Trophoblast cell (in vitro differentiated cells and primary cell): ENCODE results near the gene PPP2R2C.

Experiments
- DNase-seq, 2 donors: peaks; one replicate each; pipeline ENCODE4 v3.0.0-alpha.2; 2016
- H2AFZ ChIP-seq: 2 replicates; pipeline ENCODE4 v1.6.1; 2013; ENCODE audit warnings: low read length, moderate library complexity, mild to moderate bottlenecking; ENCODE audit not compliant: insufficient read depth, poor library complexity
- H2AK5ac ChIP-seq: 2 replicates; pipeline ENCODE4 v1.6.1; 2013; ENCODE audit warnings: mild to moderate bottlenecking, low read length
- H2BK120ac ChIP-seq: 2 replicates; pipeline ENCODE4 v1.6.1; 2013; ENCODE audit warnings: low read length, mild to moderate bottlenecking, moderate library complexity; ENCODE audit not compliant: insufficient read depth, poor library complexity
- H2BK12ac ChIP-seq: 2 replicates; pipeline ENCODE4 v1.6.1; 2013; ENCODE audit warnings: mild to moderate bottlenecking, low read length, moderate library complexity
- H2BK5ac ChIP-seq: 2 replicates; pipeline ENCODE4 v1.6.1; 2013; ENCODE audit warnings: low read length, low read depth, moderate library complexity, mild to moderate bottlenecking; ENCODE audit not compliant: poor library complexity
- H3K14ac ChIP-seq: 2 replicates; pipeline ENCODE4 v1.6.1; 2013; ENCODE audit warnings: mild to moderate bottlenecking, low read length
- H3K18ac ChIP-seq: 2 replicates; pipeline ENCODE4 v1.6.1; 2013; ENCODE audit warnings: mild to moderate bottlenecking, low read length
- H3K23ac ChIP-seq: 2 replicates; pipeline ENCODE4 v1.6.1; 2013; ENCODE audit warnings: low read length
- H3K27ac ChIP-seq: 2 replicates; pipeline ENCODE4 v1.5.1; 2013; ENCODE audit warnings: low read depth, mild to moderate bottlenecking, inconsistent platforms, low read length, moderate library complexity
- H3K27me3 ChIP-seq: 2 replicates; pipeline ENCODE4 v1.6.1; 2013; ENCODE audit warnings: inconsistent platforms, mild to moderate bottlenecking, low read length, moderate library complexity; ENCODE audit not compliant: insufficient read depth
- H3K36me3 ChIP-seq, 2 experiments: 1 replicate in 1 of 2; 2 replicates in 1 of 2; pipeline ENCODE4 v1.6.1; 2013; ENCODE audit warnings: low read length in 2 of 2, mild to moderate bottlenecking in 2 of 2, moderate library complexity in 1 of 2; ENCODE audit not compliant: insufficient read depth in 2 of 2, control insufficient read depth in 1 of 2
- H3K4ac ChIP-seq: 2 replicates; pipeline ENCODE4 v1.6.1; 2013; ENCODE audit warnings: low read depth, mild to moderate bottlenecking, low read length, moderate library complexity
- H3K4me1 ChIP-seq, 2 experiments: 1 replicate in 1 of 2; 2 replicates in 1 of 2; pipeline ENCODE4 v1.6.1; 2013; ENCODE audit warnings: low read length in 2 of 2, mild to moderate bottlenecking in 2 of 2, moderate library complexity in 1 of 2; ENCODE audit not compliant: insufficient read depth in 2 of 2, control insufficient read depth in 1 of 2
- H3K4me2 ChIP-seq: 2 replicates; pipeline ENCODE4 v1.6.1; 2013; ENCODE audit warnings: inconsistent platforms, mild to moderate bottlenecking, low read length, moderate library complexity
- H3K4me3 ChIP-seq: 2 replicates; pipeline ENCODE4 v1.5.1; 2013; ENCODE audit warnings: mild to moderate bottlenecking, low read depth, low read length, inconsistent platforms
- H3K79me1 ChIP-seq: one replicate; pipeline ENCODE4 v1.6.1; 2013; ENCODE audit warnings: low read length
- H3K79me2 ChIP-seq: 2 replicates; pipeline ENCODE4 v1.6.1; 2013; ENCODE audit warnings: low read length, mild to moderate bottlenecking; ENCODE audit not compliant: control insufficient read depth, insufficient read depth, poor library complexity
- H3K9ac ChIP-seq: 2 replicates; pipeline ENCODE4 v1.6.1; 2013; ENCODE audit warnings: mild to moderate bottlenecking, low read length
- H3K9me3 ChIP-seq: 2 replicates; pipeline ENCODE4 v1.6.1; 2013; ENCODE audit warnings: low read depth, mild to moderate bottlenecking, control low read depth, inconsistent platforms, low read length; ENCODE audit not compliant: insufficient read depth
- H4K12ac ChIP-seq: 2 replicates; pipeline ENCODE4 v1.6.1; 2013; ENCODE audit warnings: low read depth, mild to moderate bottlenecking, low read length, moderate library complexity
- H4K8ac ChIP-seq: 2 replicates; pipeline ENCODE4 v1.6.1; 2013; ENCODE audit warnings: low read depth, mild to moderate bottlenecking, low read length, moderate library complexity
- H4K91ac ChIP-seq: one replicate; pipeline ENCODE4 v1.6.1; 2013; ENCODE audit warnings: low read depth, mild to moderate bottlenecking, low read length, moderate library complexity
- WGBS: extraction: QIAGEN DNeasy Blood & Tissue Kit; methylation state at CpG from one replicate; pipeline ENCODE4 v1.1.7; 2013; ENCODE audit warnings: missing lambda C conversion rate; ENCODE audit not compliant: insufficient read length, insufficient coverage; ENCODE audit errors: extremely low coverage; 5-methylcytosine and 5-hydroxymethylcytosine counted together

The PPP2R2C gene

DNA sequence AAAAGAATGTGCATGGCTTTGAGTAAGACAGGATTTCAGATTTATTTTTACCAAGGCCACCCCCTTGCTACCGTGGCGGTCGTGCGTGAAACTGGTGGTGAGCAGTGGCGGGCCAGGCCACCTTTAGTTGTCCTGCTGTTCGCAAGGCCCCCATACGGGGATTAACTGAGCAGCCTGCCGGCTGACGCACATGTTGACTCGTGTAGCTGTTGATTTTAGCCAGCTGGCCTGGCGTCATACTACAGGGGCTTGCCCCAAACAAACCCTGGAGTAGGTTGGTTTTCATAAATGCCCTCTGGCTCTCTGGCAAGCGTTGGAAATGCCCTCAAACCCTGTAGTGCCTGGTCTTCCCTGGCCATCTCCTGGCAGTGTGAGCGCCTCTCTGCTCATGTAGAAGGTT lies 174.4 kb downstream of the PPP2R2C start:
- Histone ChIP-seq H3K4me1 (no peaks in the 10 kb centered on the region), H2AK5ac (no peak overlapping the region), H3K4ac (no peak overlapping the region), H2AFZ (no peak overlapping the region), H3K27ac (no peak overlapping the region), H3K14ac (no peak overlapping the region), H3K36me3 (peaks cover 81% of the 10 kb centered on the region in 2 experiments), H3K27me3 (no peaks in the 10 kb centered on the region), H3K4me3 (no peak overlapping the region), H3K4me2 (no peak overlapping the region), H4K12ac (no peak overlapping the region), H3K9ac (no peak overlapping the region), H4K8ac (no peak overlapping the region), H3K9me3 (peaks cover 7% of the 10 kb centered on the region), H3K79me1 (no peaks in the 10 kb centered on the region), H4K91ac (no peak overlapping the region), H3K23ac (no peak overlapping the region), H2BK12ac (no peak overlapping the region), H3K18ac (no peak overlapping the region), H2BK120ac (no peak overlapping the region), H3K79me2 (no peaks in the 10 kb centered on the region), H2BK5ac (no peak overlapping the region)
- no peak for DNase-seq
- no CpG with 5 or more reads among the region's 13 CpGs for WGBS

DNA sequence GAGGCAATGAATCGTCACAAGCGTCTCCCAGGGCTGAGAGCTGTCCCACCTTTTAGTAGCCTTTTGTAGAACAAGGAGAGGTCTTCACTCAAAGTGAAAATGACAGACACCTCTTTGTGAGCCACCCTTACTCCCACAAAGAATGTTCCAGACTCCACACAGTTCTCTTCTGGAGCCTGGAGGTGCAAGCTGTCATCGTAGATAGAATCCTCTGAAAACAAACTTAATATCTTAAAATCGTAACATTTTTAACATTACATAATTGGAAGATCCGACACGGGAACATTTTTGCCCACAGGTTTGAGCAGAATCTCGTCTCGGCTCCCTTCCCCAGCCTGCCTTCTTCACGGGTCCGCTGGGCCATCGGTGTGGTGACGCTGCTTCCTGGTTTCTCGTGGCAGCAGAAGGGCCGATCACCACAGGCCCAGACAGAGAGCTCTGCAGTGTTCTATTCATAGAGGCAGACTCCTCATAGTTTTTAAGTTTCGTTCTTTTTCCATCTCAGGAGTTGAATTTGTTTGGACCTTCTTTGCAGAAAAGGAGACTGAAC lies 175.1 kb downstream of the PPP2R2C start:
- Histone ChIP-seq H3K36me3 (peaks cover 80 to 81% of the 10 kb centered on the region in 2 experiments), H2BK120ac (no peak overlapping the region), H3K27ac (no peak overlapping the region), H3K4me1 (no peaks in the 10 kb centered on the region), H4K12ac (no peak overlapping the region), H3K4me3 (no peak overlapping the region), H4K91ac (no peak overlapping the region), H2BK5ac (no peak overlapping the region), H3K9ac (no peak overlapping the region), H4K8ac (no peak overlapping the region), H2AFZ (no peak overlapping the region), H3K23ac (no peak overlapping the region), H3K14ac (no peak overlapping the region), H3K9me3 (peaks cover 7% of the 10 kb centered on the region), H3K79me1 (no peaks in the 10 kb centered on the region), H3K79me2 (no peaks in the 10 kb centered on the region), H2BK12ac (no peak overlapping the region), H3K27me3 (no peaks in the 10 kb centered on the region), H3K4ac (no peak overlapping the region), H3K18ac (no peak overlapping the region), H2AK5ac (no peak overlapping the region), H3K4me2 (no peak overlapping the region)
- no peak for DNase-seq
- WGBS = no CpG with 5 or more reads among the region's 15 CpGs

DNA sequence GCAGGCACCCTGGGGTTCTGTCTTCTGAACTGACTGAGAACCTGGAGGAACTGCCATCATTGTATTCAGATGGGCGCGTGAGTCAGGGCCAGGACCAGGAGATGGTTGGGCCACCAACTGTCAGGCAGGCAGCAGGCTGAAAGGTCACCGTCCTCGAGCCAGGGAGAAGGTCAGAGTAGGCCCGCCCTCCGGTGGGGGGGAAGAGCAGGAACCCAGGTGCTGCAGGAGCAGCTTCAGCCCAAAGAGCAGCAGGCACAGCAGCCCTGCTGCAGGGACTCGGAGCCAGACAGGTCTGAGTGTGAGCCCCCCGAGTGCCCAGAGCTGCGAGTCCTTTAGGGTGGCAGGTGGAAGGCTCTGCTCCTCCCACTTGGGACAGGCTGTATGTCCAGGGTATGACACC lies 176.4 kb downstream of the PPP2R2C start:
- Histone ChIP-seq H4K12ac (no peak overlapping the region), H3K18ac (no peak overlapping the region), H2AFZ (no peak overlapping the region), H3K23ac (no peak overlapping the region), H3K4me1 (no peaks in the 10 kb centered on the region), H3K9me3 (peaks cover 6% of the 10 kb centered on the region), H3K27ac (no peak overlapping the region), H3K4me3 (no peak overlapping the region), H3K4ac (no peak overlapping the region), H3K79me1 (no peaks in the 10 kb centered on the region), H3K14ac (no peak overlapping the region), H4K91ac (no peak overlapping the region), H2BK120ac (no peak overlapping the region), H2BK12ac (no peak overlapping the region), H3K9ac (no peak overlapping the region), H3K4me2 (no peak overlapping the region), H4K8ac (no peak overlapping the region), H3K27me3 (no peaks in the 10 kb centered on the region), H3K36me3 (peaks cover 78 to 81% of the 10 kb centered on the region in 2 experiments), H2AK5ac (no peak overlapping the region), H2BK5ac (no peak overlapping the region), H3K79me2 (no peaks in the 10 kb centered on the region)
- no CpG with 5 or more reads among the region's 9 CpGs for WGBS
- DNase-seq = no peak

GRCh38 chr4:6295495-6295894 lies 176.9 kb downstream of the PPP2R2C start:
- Histone ChIP-seq H2BK120ac (no peak overlapping the region), H3K27ac (no peak overlapping the region), H3K36me3 (peaks cover 76 to 81% of the 10 kb centered on the region in 2 experiments), H3K4me3 (no peak overlapping the region), H3K4me1 (no peaks in the 10 kb centered on the region), H3K9ac (no peak overlapping the region), H3K4ac (no peak overlapping the region), H2BK12ac (no peak overlapping the region), H3K27me3 (no peaks in the 10 kb centered on the region), H4K91ac (no peak overlapping the region), H3K23ac (no peak overlapping the region), H2BK5ac (no peak overlapping the region), H3K79me1 (no peaks in the 10 kb centered on the region), H3K14ac (no peak overlapping the region), H3K9me3 (peaks cover 6% of the 10 kb centered on the region), H2AFZ (no peak overlapping the region), H3K4me2 (no peak overlapping the region), H2AK5ac (no peak overlapping the region), H4K8ac (no peak overlapping the region), H3K18ac (no peak overlapping the region), H4K12ac (no peak overlapping the region), H3K79me2 (no peaks in the 10 kb centered on the region)
- WGBS = no CpG with 5 or more reads among the region's 14 CpGs
- no peak for DNase-seq
